Measurements from ENCODE around the gene ZFR. TPM values are rescaled to one million over a fixed set of nuclear protein-coding genes. Genes with fewer than 3 reads are reported as not detected.
"Not testable (repeated sequence)": the region's sequence is repeated elsewhere in the genome, so short reads cannot be mapped to it uniquely, and the experiment has no call there.

ZFR gene
- total RNA-seq, 1 donor from 2014 or later = 77.1 TPM

GRCh38 chr5:32400401-32400800, 44.1 kb downstream of the ZFR start:
- no peak for TF ChIP-seq CTCF (IDR thresholded peaks at IDR 0.05)
- H3K27me3 Mint-ChIP-seq (ENCODE audit: low read depth) = no peaks in the 10 kb centered on the region
- H3K4me1 Mint-ChIP-seq (ENCODE audit: low read depth) = no peaks in the 10 kb centered on the region
- no peak overlapping the region for H3K27ac Mint-ChIP-seq (ENCODE audit: unreplicated experiment)
- H3K9me3 Mint-ChIP-seq (ENCODE audit: low read depth) = no peaks in the 10 kb centered on the region
- peaks cover 40% of the 10 kb centered on the region for H3K36me3 Mint-ChIP-seq (ENCODE audit: low read depth)
- no peak for DNase-seq (ENCODE audit: low spot score)
- no peak overlapping the region for H3K4me3 Mint-ChIP-seq (ENCODE audit: unreplicated experiment)

DNA sequence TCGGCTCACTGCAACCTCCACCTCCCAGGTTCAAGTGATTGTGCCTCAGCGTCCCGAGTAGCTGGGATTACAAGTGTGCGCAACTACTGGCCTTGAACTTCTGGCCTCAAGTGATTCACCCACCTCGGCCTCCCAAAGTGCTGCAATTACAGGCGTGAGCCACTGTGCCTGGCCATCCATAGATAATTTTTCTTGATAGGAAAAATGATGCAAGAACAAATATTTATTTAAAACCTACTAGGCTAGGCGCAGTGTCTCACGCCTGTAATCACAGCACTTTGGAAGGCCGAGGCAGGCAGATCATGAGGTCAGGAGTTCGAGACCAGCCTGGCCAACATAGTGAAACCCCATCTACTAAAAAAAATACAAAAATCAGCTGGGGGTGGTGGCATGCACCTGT, 45.8 kb downstream of the ZFR start:
- H3K36me3 Mint-ChIP-seq (ENCODE audit: low read depth) = peaks cover 42% of the 10 kb centered on the region
- not testable (repeated sequence) for H3K27me3 Mint-ChIP-seq (ENCODE audit: low read depth); H3K4me3 Mint-ChIP-seq (ENCODE audit: unreplicated experiment); H3K4me1 Mint-ChIP-seq (ENCODE audit: low read depth); DNase-seq (ENCODE audit: low spot score); H3K27ac Mint-ChIP-seq (ENCODE audit: unreplicated experiment); H3K9me3 Mint-ChIP-seq (ENCODE audit: low read depth)

DNA sequence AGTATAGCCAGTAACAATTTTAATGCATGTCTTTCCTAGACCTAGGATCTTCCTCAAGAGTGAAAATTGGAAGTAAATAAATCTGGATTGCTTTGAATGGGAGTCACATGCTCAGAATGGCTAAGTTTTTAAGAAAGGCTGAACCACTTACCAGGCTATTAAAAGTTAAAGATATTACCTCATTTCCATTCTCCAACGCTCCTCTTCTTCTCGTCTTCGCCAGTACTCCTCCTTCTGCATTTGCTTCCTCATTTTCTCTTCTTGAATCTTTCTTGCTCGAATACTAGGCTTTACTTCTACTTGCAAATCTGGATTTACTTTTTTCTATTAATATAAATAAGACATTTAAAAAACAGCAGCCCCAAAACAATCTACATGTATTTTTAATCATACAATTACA, 49.6 kb downstream of the ZFR start:
- no peak for TF ChIP-seq CTCF (IDR thresholded peaks at IDR 0.05)
- Mint-ChIP-seq H3K27me3 (ENCODE audit: low read depth) (no peaks in the 10 kb centered on the region), H3K9me3 (ENCODE audit: low read depth) (no peaks in the 10 kb centered on the region), H3K27ac (ENCODE audit: unreplicated experiment) (no peak overlapping the region), H3K4me3 (ENCODE audit: unreplicated experiment) (no peak overlapping the region), H3K36me3 (ENCODE audit: low read depth) (peaks cover 28% of the 10 kb centered on the region), H3K4me1 (ENCODE audit: low read depth) (peaks cover 4% of the 10 kb centered on the region)
- no peak for DNase-seq (ENCODE audit: low spot score)

DNA sequence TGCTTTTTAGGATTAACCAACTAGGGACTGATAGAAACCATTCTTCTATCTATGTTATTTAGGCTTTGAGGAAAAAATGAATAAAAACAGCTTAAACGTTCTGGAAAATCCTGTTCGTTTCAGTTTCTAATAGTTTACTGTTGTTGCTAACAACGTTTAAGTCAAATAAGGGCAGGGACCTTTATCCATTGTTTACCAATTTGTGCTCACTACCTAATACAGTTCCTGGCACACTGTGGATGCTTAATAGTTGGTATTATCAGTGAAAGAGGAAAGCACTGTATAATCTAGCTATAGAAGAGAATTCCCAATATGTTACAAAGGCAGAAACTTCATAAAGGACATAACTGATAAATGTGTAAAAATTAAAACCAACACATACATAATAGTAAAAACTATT, 52.5 kb downstream of the ZFR start:
- TF ChIP-seq CTCF (IDR thresholded peaks at IDR 0.05) = no peak
- Mint-ChIP-seq H3K9me3 (ENCODE audit: low read depth) (no peaks in the 10 kb centered on the region), H3K27me3 (ENCODE audit: low read depth) (no peaks in the 10 kb centered on the region), H3K27ac (ENCODE audit: unreplicated experiment) (no peak overlapping the region), H3K4me1 (ENCODE audit: low read depth) (peaks cover 4% of the 10 kb centered on the region), H3K4me3 (ENCODE audit: unreplicated experiment) (no peak overlapping the region), H3K36me3 (ENCODE audit: low read depth) (peaks cover 29% of the 10 kb centered on the region)
- DNase-seq (ENCODE audit: low spot score) = no peak

GRCh38 chr5:32390819-32391591, 53.5 kb downstream of the ZFR start:
- Mint-ChIP-seq H3K36me3 (ENCODE audit: low read depth) (peaks cover 25% of the 10 kb centered on the region), H3K4me3 (ENCODE audit: unreplicated experiment) (no peak overlapping the region), H3K4me1 (ENCODE audit: low read depth) (peaks cover 4% of the 10 kb centered on the region), H3K27me3 (ENCODE audit: low read depth) (no peaks in the 10 kb centered on the region), H3K9me3 (ENCODE audit: low read depth) (no peaks in the 10 kb centered on the region), H3K27ac (ENCODE audit: unreplicated experiment) (peak overlapping the region; percentile 53)
- TF ChIP-seq CTCF (IDR thresholded peaks at IDR 0.05) = no peak
- DNase-seq (ENCODE audit: low spot score) = no peak

Data from chondrocyte (in vitro differentiated cells).